HG03439 (cell line): Measurements from ENCODE around the gene KRTAP3-1.
"Not testable (repeated sequence)": the region's sequence is repeated elsewhere in the genome, so short reads cannot be mapped to it uniquely, and the experiment has no call there.

Experiments
- ATAC-seq: cut with Tn5 transposase; IDR thresholded peaks from one replicate; pipeline ENCODE4 v1.9.1; 2021; ENCODE audit warnings: mild to moderate bottlenecking, moderate library complexity; ENCODE audit not compliant: unreplicated experiment

The KRTAP3-1 gene

GRCh38 chr17:41016578-41017215, 7.8 kb upstream of the KRTAP3-1 start:
- ATAC-seq: no peak

GRCh38 chr17:41015454-41015853, 6.5 kb upstream of the KRTAP3-1 start:
- ATAC-seq: no peak

- ATAC-seq: no peak
These were observed 4.7 kb upstream of the KRTAP3-1 start for GRCh38 chr17:41013606-41014005.

- no peak for ATAC-seq
These were observed 4.3 kb upstream of the KRTAP3-1 start for GRCh38 chr17:41013181-41013580.

- no peak for ATAC-seq
These were observed 3.6 kb upstream of the KRTAP3-1 start for GRCh38 chr17:41012326-41013120.

- ATAC-seq: no peak
These were observed 1.5 kb upstream of the KRTAP3-1 start for GRCh38 chr17:41010441-41010840.

- ATAC-seq: no peak
These were observed 1.0 kb upstream of the KRTAP3-1 start for GRCh38 chr17:41009936-41010335.

GRCh38 chr17:41009301-41009760, 403 bp upstream of the KRTAP3-1 start:
- no peak for ATAC-seq

- ATAC-seq: no peak
These were observed 4.5 kb downstream of the KRTAP3-1 start for GRCh38 chr17:41004397-41004796.

- no peak for ATAC-seq
These were observed 5.0 kb downstream of the KRTAP3-1 start for GRCh38 chr17:41003926-41004325.

GRCh38 chr17:41002814-41003213, 6.1 kb downstream of the KRTAP3-1 start:
- ATAC-seq: no peak

- no peak for ATAC-seq
These were observed 7.1 kb downstream of the KRTAP3-1 start for GRCh38 chr17:41001795-41002194.

GRCh38 chr17:40999563-40999962, 9.4 kb downstream of the KRTAP3-1 start, which contains the start of gene KRTAP3-2:
Gene KRTAP3-2, minus strand, starts transcription at chr17:40999906. Its CDS starts 53 bp downstream, at chr17:40999853.
- ATAC-seq: not testable (repeated sequence)

- ATAC-seq: no peak
These were observed 11.6 kb downstream of the KRTAP3-1 start for GRCh38 chr17:40997361-40997760.

- no peak for ATAC-seq
These were observed 12.1 kb downstream of the KRTAP3-1 start for GRCh38 chr17:40996829-40997228.

- ATAC-seq: no peak
These were observed 13.8 kb downstream of the KRTAP3-1 start for GRCh38 chr17:40995116-40995515.

GRCh38 chr17:40993839-40994238, 15.1 kb downstream of the KRTAP3-1 start, which contains the start of gene KRTAP3-3:
Gene KRTAP3-3, minus strand, starts transcription at chr17:40994164. Its CDS starts 67 bp downstream, at chr17:40994097.
- no peak for ATAC-seq

GRCh38 chr17:40993084-40993483, 15.8 kb downstream of the KRTAP3-1 start:
- ATAC-seq: no peak

- no peak for ATAC-seq
These were observed 16.3 kb downstream of the KRTAP3-1 start for GRCh38 chr17:40992666-40993065.

- no peak for ATAC-seq
These were observed 22.0 kb downstream of the KRTAP3-1 start for GRCh38 chr17:40986920-40987319.

GRCh38 chr17:40984226-40984625, 24.7 kb downstream of the KRTAP3-1 start, which contains the start of gene KRT40:
Gene KRT40, minus strand, starts transcription at chr17:40984326. Its CDS starts 53 bp downstream, at chr17:40984273.
- ATAC-seq: no peak

GRCh38 chr17:40981115-40981514, 27.8 kb downstream of the KRTAP3-1 start:
- ATAC-seq: no peak
